H1 (cell line): ENCODE data around the gene CAMTA1. TPM values are rescaled to one million over a fixed set of nuclear protein-coding genes. Genes with fewer than 3 reads are reported as not detected.

ENCODE experiments used
- BACH1 ChIP-seq: IDR thresholded peaks from 2 replicates; pipeline ENCODE4 v1.6.1; 2012; ENCODE audit warnings: low read length, improper control_type of control experiment
- CHD7 ChIP-seq: fragments of 300-600 bp; sonication (generic); IDR thresholded peaks from 2 replicates; pipeline ENCODE4 v1.7.1; 2012; ENCODE audit warnings: low read length, moderate library complexity, mild to moderate bottlenecking, inconsistent platforms; ENCODE audit not compliant: insufficient replicate concordance
- KDM4A ChIP-seq: IDR thresholded peaks from one replicate; pipeline ENCODE4 v1.7.1; 2012; ENCODE audit warnings: low read depth, mild to moderate bottlenecking, moderate library complexity, low read length, inconsistent platforms; ENCODE audit not compliant: severe bottlenecking
- YY1 ChIP-seq: IDR thresholded peaks from 2 replicates; pipeline ENCODE4 v1.6.1; 2011; ENCODE audit warnings: low read depth, mild to moderate bottlenecking, low read length
- polyA plus RNA-seq, 7 experiments: library from polyadenylated mRNA; depleted of rRNA in 3 of 7; stranded (reverse) in 5 of 7; unstranded in 2 of 7; fragments of >200 nt in 5 of 7; fragments of 200-250 nt in 2 of 7; gene quantifications; 1 replicate in 5 of 7; 2 replicates in 1 of 7; 4 replicates in 1 of 7; pipeline versions ENCODE4 v1.2.1 to v1.2.3, GENCODE V29; 2011 to 2013; ENCODE audit warnings: missing spikeins in 2 of 7, mixed read lengths in 2 of 7
- total RNA-seq: library from RNA; stranded (reverse); fragmentation: NEBNext Ultra II Directional; extraction: Animal tissue kit (Norgen Biotek cat#: 25700); gene quantifications from 2 replicates; pipeline ENCODE4 v1.2.1, GENCODE V29; 2021

Gene CAMTA1
- total and polyA plus RNA-seq, 2 of the 8 experiments (the other 6 are each of a cell fraction or from before 2014, with no cell fraction given), result 65.0 to 119 TPM

- TF ChIP-seq CHD7, result no peak
- no peak for TF ChIP-seq YY1
- no peak for TF ChIP-seq KDM4A
- TF ChIP-seq BACH1, result no peak
Observed at GRCh38 chr1:6976044-6976375, 190.8 kb downstream of the CAMTA1 start (continued).
